Activated T-helper 2 cell treated with anti-CD3 and anti-CD28 coated beads, Interferon-gamma antibody, Interleukin-2, Interleukin-4, amounts not matched to agents 10 μg/mL and 5 μg/mL and 100 μg/mL, durations not matched to agents 14 hours and 24 hours and 36 hours (primary cell): ENCODE data around the gene GAS7. TPM values are rescaled to one million over a fixed set of nuclear protein-coding genes. Genes with fewer than 3 reads are reported as not detected.

Experiments used
- DNase-seq: peaks from one replicate; pipeline ENCODE4 v3.0.0; 2021; ENCODE audit warnings: low spot score
- H3K27ac Mint-ChIP-seq: one replicate; pipeline ENCODE4 v1.8.0; 2021; ENCODE audit warnings: mixed read lengths
- H3K27me3 Mint-ChIP-seq: one replicate; pipeline ENCODE4 v1.8.0; 2021; ENCODE audit warnings: low read depth, mixed read lengths
- H3K36me3 Mint-ChIP-seq: one replicate; pipeline ENCODE4 v1.8.0; 2021; ENCODE audit warnings: low read depth, mixed read lengths
- H3K4me1 Mint-ChIP-seq: one replicate; pipeline ENCODE4 v1.8.0; 2021; ENCODE audit warnings: low read depth, mixed read lengths
- H3K4me3 Mint-ChIP-seq: one replicate; pipeline ENCODE4 v1.8.0; 2021; ENCODE audit warnings: low read depth, mild to moderate bottlenecking, moderate library complexity, mixed read lengths
- H3K9me3 Mint-ChIP-seq: one replicate; pipeline ENCODE4 v1.8.0; 2021; ENCODE audit warnings: mixed read lengths
- intact Hi-C: fragments of 100-400 bp; cut with micrococcal nuclease; formaldehyde crosslinking; loops from one replicate; pipeline ENCODE4 v1.15.1; 2023
- total RNA-seq: library from RNA; stranded (reverse); gene quantifications from 2 replicates; pipeline ENCODE4 v1.2.3, GENCODE V29; 2022

Gene GAS7
- total RNA-seq, 1 donor from 2014 or later, result 0.18 TPM

DNA sequence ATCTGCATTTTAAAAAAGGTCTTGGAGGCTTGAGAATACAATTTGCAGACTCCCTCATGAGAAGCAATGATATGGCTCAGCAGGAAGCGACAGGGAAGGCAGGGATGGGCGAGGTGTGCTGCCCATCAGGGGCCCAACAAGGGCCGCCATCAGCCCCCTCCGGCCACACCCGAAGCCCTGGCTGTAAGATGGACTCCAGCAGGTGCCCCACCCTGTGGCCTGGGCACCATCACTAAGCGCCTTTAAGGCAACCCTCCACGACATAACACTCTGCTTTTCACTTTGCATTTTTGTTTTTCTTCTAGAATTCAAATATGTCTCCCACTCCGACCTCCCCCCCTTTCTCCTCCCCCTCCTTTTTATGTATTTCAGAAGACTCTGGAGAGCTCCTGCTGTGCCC is 241.2 kb downstream of the GAS7 start:
- H3K4me3 Mint-ChIP-seq, result no peak overlapping the region
- H3K27me3 Mint-ChIP-seq, result no peaks in the 10 kb centered on the region
- no peak for DNase-seq
- no peaks in the 10 kb centered on the region for H3K36me3 Mint-ChIP-seq
- H3K27ac Mint-ChIP-seq, result no peak overlapping the region
- no peaks in the 10 kb centered on the region for H3K4me1 Mint-ChIP-seq
- intact Hi-C loops, result no loop called here
- H3K9me3 Mint-ChIP-seq, result no peaks in the 10 kb centered on the region

DNA sequence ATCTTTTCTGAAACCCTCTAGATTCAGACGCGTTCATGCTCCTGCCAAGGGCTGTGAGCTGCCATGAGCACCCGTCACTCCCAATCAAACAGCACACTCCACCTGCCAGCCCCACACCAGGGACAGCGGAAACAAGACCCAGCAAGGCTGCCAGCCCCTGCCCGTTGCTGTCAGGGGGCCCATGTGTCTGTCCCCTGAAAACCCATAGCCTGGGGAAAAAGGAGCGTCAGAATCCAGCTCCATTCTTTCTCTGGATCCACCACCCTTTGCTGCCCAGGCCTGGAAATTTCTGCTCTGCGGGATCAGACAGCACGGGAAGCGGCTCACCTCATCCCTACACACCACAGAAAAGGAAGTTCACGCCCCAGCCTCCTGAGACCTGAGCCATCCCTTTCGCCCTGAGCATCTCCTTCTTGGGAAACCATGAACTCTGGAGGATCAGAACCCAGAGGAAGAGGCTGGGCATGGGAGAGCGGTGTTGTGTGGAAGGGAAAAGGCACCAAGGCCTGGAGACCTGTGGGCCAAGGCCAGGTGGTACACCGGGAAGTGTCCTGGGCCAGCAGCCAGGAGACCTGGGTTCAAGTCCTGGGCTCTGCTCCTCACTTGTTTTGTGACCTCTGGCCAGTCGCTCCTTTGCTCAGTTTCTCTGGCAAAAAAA is 241.8 kb downstream of the GAS7 start:
- H3K4me3 Mint-ChIP-seq, result no peak overlapping the region
- no peaks in the 10 kb centered on the region for H3K27me3 Mint-ChIP-seq
- no peak overlapping the region for H3K27ac Mint-ChIP-seq
- intact Hi-C loops, result no loop called here
- H3K9me3 Mint-ChIP-seq, result no peaks in the 10 kb centered on the region
- no peaks in the 10 kb centered on the region for H3K36me3 Mint-ChIP-seq
- DNase-seq, result no peak
- no peaks in the 10 kb centered on the region for H3K4me1 Mint-ChIP-seq

DNA sequence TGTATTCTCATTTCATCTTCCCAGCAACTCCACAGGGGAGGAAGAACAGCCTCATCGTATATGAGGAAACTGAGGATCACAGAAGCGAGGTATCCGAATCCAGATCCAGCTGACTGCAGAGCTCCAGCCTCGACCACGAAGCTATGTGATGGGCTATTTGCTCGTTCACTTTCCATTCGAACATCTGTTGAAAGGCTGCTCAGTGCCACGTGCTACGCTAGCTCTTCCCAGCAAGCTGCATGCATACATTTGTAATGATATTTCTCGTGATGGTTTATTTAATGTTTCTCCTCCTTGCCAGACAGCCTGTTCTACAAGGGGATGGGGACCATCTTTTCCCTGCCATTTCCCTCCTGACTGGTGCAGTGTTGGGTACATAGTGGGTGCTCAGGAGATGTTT is 244.9 kb downstream of the GAS7 start:
- intact Hi-C loops, result no loop called here
- Mint-ChIP-seq H3K4me1 (no peaks in the 10 kb centered on the region), H3K4me3 (no peak overlapping the region), H3K36me3 (no peaks in the 10 kb centered on the region), H3K9me3 (no peaks in the 10 kb centered on the region), H3K27ac (no peak overlapping the region), H3K27me3 (no peaks in the 10 kb centered on the region)
- no peak for DNase-seq

DNA sequence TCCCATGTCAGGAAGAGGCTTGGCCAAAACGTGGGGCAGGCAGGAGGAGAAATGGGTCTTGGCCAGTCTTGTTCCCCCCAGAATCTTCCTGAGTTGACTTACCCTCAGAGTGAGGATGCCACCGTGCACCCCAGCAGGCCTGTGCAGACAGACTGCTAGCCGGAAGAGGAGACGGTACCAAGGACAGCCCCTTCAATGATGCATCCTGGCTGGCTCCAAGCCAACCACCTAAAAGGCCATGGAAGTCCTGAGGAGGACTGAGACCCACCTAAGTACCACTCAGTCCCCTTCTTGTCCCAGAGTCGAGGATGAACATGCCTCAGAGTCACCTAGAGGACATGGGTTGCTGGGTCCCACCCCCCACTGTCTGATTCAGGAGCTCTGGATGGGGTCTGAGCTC is 246.6 kb downstream of the GAS7 start:
- DNase-seq, result no peak
- intact Hi-C loops, result no loop called here
- Mint-ChIP-seq H3K27me3 (no peaks in the 10 kb centered on the region), H3K27ac (no peak overlapping the region), H3K36me3 (no peaks in the 10 kb centered on the region), H3K4me3 (no peak overlapping the region), H3K4me1 (no peaks in the 10 kb centered on the region), H3K9me3 (no peaks in the 10 kb centered on the region)

DNA sequence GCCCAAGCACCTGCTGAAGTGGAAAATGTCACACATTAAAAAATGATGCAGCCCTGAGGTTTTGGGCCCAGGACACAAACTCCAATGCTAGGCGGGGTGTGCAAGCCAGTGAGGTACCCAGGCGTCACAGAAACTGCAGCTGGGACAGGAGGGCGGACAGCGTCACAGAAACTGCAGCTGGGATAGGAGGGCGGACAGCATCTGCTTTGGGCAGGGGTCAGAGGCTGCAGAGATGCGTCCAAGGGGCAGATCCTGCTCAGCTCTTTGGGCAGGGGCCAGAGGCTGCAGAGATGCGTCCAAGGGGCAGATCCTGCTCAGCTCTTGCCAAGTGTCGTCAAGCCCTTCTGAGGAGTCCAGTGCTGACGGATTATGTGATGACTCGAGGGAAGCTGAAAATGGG is 249.5 kb downstream of the GAS7 start:
- Mint-ChIP-seq H3K36me3 (no peaks in the 10 kb centered on the region), H3K9me3 (no peaks in the 10 kb centered on the region), H3K27ac (no peak overlapping the region), H3K4me1 (no peaks in the 10 kb centered on the region), H3K4me3 (no peak overlapping the region), H3K27me3 (no peaks in the 10 kb centered on the region)
- no peak for DNase-seq
- intact Hi-C loops, result no loop called here

DNA sequence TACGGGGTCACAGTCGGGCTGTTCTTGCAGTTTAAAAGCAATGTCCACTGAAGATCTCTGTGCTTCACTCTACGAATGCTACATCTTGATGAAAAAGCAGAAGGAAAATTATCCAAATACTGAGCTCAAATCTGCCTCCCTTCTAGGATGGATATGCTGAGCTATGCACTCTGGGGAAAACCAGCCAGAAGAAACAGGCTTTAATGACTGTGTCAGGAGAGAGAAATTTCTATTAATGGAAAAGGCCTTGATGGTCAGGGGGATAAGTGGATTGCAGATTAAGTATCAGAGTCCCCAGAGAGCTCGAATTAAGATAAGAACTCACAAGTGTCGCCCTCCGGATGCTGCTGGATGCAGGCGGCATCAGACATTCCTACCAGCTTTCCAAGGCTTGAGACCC is 253.7 kb downstream of the GAS7 start:
- Mint-ChIP-seq H3K4me1 (no peaks in the 10 kb centered on the region), H3K36me3 (no peaks in the 10 kb centered on the region), H3K4me3 (no peak overlapping the region), H3K9me3 (no peaks in the 10 kb centered on the region), H3K27ac (no peak overlapping the region), H3K27me3 (no peaks in the 10 kb centered on the region)
- intact Hi-C loops, result no loop called here
- no peak for DNase-seq

DNA sequence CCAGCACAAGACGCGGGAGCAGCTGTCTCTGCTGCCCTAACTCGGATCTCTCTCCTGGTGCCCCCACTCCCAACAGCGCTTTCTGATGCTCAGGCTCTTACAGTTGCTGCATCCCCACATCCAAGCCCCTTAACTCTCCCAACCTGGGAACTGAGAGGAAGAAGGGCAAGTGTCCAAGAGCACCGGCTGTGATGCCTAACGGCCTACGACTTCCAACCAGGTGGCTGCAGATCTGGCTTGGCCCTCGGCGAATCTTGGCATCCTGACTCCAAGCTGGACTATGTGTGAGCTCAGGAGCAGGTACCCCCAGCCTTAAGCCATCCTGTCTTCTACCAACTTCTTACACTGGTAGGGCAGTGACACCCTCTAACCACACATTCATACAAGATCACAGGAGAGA is 255.1 kb downstream of the GAS7 start:
- DNase-seq, result no peak
- intact Hi-C loops, result no loop called here
- Mint-ChIP-seq H3K4me1 (no peaks in the 10 kb centered on the region), H3K4me3 (no peak overlapping the region), H3K27me3 (no peaks in the 10 kb centered on the region), H3K27ac (no peak overlapping the region), H3K36me3 (no peaks in the 10 kb centered on the region), H3K9me3 (no peaks in the 10 kb centered on the region)

DNA sequence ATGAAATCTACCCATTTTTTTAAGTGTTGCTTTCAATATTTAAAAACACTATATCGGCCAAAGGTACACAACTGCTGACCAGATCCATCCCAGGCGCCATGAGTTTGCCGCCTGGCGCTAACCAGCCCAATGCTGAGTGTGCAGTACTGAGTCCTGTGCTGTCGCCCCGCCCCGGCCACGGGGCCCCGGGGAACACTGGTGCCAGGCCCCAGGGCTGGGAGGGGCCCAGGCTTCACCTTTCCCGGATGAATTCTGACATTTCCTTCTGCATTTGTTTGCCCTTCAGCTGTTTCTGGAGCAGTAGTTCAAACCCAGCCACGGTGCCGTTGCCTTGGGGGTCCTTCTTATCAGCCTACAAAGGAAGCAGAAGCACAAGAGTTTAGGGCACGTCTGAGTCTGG is 255.5 kb downstream of the GAS7 start:
- no peaks in the 10 kb centered on the region for H3K9me3 Mint-ChIP-seq
- H3K27ac Mint-ChIP-seq, result no peak overlapping the region
- H3K4me1 Mint-ChIP-seq, result no peaks in the 10 kb centered on the region
- no peak overlapping the region for H3K4me3 Mint-ChIP-seq
- H3K36me3 Mint-ChIP-seq, result no peaks in the 10 kb centered on the region
- no peak for DNase-seq
- intact Hi-C loops, result no loop called here
- no peaks in the 10 kb centered on the region for H3K27me3 Mint-ChIP-seq

DNA sequence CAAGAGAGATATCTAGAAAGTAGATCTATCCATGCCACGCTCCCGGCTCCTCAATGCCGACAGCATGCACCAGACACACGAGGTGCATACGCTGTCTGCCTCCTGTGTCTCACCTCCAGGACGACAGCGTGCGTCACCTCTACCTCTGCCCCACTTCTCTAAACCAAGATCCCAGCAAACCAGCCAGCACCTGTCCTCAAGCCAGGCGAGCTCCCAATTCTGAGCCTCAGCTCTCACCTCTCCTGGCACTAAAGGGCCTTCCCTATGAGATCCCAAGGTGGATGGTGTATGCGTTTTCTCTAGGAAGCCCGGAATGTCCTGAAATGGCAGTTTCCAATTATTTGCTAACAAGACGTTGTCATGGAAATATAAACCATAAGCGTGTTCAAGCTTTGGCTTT is 257.1 kb downstream of the GAS7 start:
- no peak overlapping the region for H3K4me3 Mint-ChIP-seq
- intact Hi-C loops, result no loop called here

DNA sequence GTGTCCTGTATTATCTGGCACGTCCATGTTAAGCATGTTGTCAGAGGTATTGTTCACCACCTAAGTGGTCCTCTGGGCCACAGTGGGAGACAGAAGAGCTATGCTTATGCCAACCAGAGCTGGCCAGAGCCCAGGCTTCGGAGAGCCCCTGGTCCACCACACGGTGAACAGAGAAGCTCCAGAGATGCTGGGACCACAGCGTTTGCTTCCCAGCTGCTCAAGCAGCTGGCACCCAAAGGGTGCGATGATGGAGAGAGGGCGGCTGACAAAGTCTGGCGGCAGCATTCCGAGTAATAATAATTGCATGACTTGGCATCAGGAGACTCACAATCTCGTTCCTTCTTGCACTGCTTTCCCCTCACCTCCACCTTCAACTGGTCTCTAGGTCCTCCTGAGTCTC is 257.6 kb downstream of the GAS7 start:
- intact Hi-C loops, result no loop called here
- H3K9me3 Mint-ChIP-seq, result no peaks in the 10 kb centered on the region
- H3K4me3 Mint-ChIP-seq, result no peak overlapping the region
- H3K36me3 Mint-ChIP-seq, result no peaks in the 10 kb centered on the region
- H3K27me3 Mint-ChIP-seq, result no peaks in the 10 kb centered on the region
- DNase-seq, result no peak
- H3K4me1 Mint-ChIP-seq, result no peaks in the 10 kb centered on the region
- H3K27ac Mint-ChIP-seq, result no peak overlapping the region

More for the DNA sequence above, 257.1 kb downstream of the GAS7 start:
- no peak for DNase-seq
- no peaks in the 10 kb centered on the region for H3K4me1 Mint-ChIP-seq
- no peaks in the 10 kb centered on the region for H3K27me3 Mint-ChIP-seq
- H3K27ac Mint-ChIP-seq, result no peak overlapping the region
- no peaks in the 10 kb centered on the region for H3K36me3 Mint-ChIP-seq
- H3K9me3 Mint-ChIP-seq, result no peaks in the 10 kb centered on the region

DNA sequence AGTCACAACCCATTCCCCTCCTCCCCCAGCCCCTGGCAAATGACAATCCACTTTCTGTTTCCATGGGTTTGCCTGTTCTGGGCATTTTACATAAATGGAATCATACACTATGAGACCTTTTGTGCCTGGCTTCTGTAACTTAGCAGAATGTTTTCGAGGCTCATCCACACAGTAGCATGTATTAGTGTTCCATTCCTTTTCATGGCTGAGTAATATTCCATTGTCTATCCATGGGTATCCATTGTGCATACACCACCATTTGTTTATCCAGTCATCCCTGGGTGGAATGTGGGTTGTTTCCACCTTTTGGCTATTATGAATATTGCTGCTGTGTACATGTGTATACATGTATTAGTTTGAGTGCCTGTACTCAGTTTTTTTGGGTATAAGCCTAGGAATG is 259.6 kb downstream of the GAS7 start:
- Mint-ChIP-seq H3K27me3 (no peaks in the 10 kb centered on the region), H3K9me3 (no peaks in the 10 kb centered on the region), H3K27ac (no peak overlapping the region), H3K36me3 (no peaks in the 10 kb centered on the region), H3K4me1 (no peaks in the 10 kb centered on the region), H3K4me3 (no peak overlapping the region)
- DNase-seq, result no peak
- intact Hi-C loops, result no loop called here

DNA sequence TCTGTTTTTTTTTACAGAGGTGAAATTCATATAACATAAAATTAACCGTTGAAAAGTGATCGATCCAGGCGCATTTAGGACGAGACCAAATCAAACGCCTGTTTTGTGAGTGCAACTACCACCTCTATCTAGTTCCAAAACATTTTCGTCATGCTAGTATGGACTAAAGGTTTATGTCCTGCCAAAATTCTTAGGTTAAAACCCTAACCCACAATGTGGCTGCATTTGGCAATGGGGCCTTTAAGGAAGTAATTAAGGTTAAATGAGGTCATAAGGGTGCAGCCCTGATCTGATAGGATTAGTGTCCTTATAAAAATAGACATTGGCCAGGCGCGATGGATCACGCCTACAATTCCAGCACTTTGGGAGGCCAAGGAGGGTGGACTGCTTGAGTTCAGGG is 260.5 kb downstream of the GAS7 start:
- Mint-ChIP-seq H3K27ac (no peak overlapping the region), H3K4me1 (no peaks in the 10 kb centered on the region), H3K36me3 (no peaks in the 10 kb centered on the region), H3K4me3 (no peak overlapping the region), H3K27me3 (no peaks in the 10 kb centered on the region), H3K9me3 (no peaks in the 10 kb centered on the region)
- DNase-seq, result no peak
- intact Hi-C loops, result no loop called here

DNA sequence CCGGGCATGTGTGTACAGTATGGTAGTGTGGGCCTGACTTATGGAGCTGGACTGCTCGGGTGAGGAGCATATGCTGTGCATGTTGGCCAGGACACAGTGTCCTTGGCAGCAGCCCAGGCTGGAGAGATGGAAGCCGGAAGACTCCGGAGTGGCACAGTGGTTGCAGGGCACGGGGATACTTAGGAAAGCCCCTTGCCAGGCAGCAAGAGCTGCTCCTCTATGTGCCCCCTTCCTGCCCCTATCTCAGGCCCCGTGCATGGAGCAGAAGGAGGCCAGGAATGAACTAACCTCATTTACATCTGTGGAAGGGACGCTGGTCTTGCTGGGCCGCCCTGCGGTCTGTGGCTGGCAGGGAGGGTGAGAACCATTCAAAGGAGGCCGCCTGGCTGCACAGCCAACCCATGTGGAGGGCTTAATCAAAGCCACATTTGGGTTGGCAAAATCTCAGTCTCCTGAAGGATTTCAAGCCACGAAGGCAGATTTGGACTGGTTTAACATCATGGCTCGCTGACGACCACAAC is 261.1 kb downstream of the GAS7 start:
- H3K36me3 Mint-ChIP-seq, result no peaks in the 10 kb centered on the region
- no peaks in the 10 kb centered on the region for H3K27me3 Mint-ChIP-seq
- H3K4me1 Mint-ChIP-seq, result no peaks in the 10 kb centered on the region

DNA sequence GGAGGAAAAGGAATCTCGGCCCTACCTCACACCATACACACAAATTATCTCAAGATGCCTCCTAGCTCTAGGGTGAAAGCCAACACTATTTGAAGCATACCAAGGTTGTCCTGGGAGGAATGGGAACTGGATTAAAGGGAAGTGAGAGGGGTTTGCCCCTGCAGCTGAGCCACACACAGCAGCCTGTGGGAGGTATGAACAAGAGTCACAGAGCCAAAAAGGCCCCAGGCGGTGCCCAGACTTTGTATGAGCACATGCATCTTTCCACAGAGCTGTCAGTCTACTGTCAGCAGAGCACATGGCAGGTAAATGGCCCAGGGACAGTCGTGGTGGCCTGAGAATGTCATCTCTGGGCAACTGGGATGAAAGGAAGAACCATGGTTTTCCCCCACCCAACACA is 262.3 kb downstream of the GAS7 start:
- Mint-ChIP-seq H3K9me3 (no peaks in the 10 kb centered on the region), H3K27me3 (no peaks in the 10 kb centered on the region), H3K27ac (no peak overlapping the region), H3K4me1 (no peaks in the 10 kb centered on the region), H3K36me3 (no peaks in the 10 kb centered on the region), H3K4me3 (no peak overlapping the region)
- DNase-seq, result no peak
- intact Hi-C loops, result no loop called here

More for the DNA sequence above, 261.1 kb downstream of the GAS7 start:
- Mint-ChIP-seq H3K4me3 (no peak overlapping the region), H3K27ac (no peak overlapping the region), H3K9me3 (no peaks in the 10 kb centered on the region)
- no peak for DNase-seq
- intact Hi-C loops, result no loop called here
